HG02840 (cell line): ENCODE results near the gene GPR158.
"Not testable (repeated sequence)": the region's sequence is repeated elsewhere in the genome, so short reads cannot be mapped to it uniquely, and the experiment has no call there.

Source experiments
- ATAC-seq: cut with Tn5 transposase; IDR thresholded peaks from one replicate; pipeline ENCODE4 v1.9.1; 2021; ENCODE audit warnings: mild to moderate bottlenecking, moderate library complexity, moderate number of reproducible peaks; ENCODE audit not compliant: unreplicated experiment, low FRiP score

Gene GPR158, protein sequence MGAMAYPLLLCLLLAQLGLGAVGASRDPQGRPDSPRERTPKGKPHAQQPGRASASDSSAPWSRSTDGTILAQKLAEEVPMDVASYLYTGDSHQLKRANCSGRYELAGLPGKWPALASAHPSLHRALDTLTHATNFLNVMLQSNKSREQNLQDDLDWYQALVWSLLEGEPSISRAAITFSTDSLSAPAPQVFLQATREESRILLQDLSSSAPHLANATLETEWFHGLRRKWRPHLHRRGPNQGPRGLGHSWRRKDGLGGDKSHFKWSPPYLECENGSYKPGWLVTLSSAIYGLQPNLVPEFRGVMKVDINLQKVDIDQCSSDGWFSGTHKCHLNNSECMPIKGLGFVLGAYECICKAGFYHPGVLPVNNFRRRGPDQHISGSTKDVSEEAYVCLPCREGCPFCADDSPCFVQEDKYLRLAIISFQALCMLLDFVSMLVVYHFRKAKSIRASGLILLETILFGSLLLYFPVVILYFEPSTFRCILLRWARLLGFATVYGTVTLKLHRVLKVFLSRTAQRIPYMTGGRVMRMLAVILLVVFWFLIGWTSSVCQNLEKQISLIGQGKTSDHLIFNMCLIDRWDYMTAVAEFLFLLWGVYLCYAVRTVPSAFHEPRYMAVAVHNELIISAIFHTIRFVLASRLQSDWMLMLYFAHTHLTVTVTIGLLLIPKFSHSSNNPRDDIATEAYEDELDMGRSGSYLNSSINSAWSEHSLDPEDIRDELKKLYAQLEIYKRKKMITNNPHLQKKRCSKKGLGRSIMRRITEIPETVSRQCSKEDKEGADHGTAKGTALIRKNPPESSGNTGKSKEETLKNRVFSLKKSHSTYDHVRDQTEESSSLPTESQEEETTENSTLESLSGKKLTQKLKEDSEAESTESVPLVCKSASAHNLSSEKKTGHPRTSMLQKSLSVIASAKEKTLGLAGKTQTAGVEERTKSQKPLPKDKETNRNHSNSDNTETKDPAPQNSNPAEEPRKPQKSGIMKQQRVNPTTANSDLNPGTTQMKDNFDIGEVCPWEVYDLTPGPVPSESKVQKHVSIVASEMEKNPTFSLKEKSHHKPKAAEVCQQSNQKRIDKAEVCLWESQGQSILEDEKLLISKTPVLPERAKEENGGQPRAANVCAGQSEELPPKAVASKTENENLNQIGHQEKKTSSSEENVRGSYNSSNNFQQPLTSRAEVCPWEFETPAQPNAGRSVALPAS (N-terminal part only)

DNA sequence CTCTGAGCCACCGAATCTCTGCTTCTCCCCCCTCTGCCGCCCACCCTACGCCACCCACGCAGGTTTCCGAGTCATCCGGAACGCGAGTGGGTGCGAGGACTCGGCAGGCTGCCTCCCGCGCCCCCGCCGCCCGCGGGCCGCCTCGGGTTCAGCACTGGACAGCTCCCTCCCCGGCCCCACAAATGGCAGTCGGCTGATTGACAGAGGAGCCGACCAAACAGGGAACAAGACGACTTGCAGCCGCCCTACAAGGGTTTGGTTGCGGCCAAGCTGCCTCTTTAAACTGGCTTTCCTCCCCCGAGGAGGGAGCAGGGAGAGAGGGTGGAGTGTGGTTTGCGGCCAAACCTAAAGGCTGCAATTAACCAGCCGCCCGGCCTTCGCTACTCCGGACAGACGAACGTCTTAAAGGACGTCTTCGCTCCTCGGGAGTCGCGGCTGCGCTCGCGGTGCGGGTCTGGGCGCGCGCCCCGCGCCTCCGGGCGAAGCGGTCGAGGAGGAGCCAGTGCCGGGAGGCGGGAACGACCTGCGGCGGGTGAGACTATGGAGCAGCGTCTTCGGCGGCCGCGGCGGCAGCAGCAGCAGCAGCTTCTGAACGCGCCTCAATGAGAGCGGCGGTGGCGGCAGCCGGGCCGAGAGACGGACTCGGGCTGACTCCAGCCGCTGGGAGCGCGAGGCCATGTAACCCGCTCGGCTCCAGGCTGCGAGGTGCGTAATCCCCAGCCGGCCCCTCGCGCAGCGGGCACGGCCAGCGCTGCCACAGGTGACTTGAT lies at the start of gene GPR158:
GPR158 (plus strand) TSS at position 541 of the 770 bp plus-strand sequence. CDS start 420 bp downstream, outside the sequence.
- no peak for ATAC-seq

DNA sequence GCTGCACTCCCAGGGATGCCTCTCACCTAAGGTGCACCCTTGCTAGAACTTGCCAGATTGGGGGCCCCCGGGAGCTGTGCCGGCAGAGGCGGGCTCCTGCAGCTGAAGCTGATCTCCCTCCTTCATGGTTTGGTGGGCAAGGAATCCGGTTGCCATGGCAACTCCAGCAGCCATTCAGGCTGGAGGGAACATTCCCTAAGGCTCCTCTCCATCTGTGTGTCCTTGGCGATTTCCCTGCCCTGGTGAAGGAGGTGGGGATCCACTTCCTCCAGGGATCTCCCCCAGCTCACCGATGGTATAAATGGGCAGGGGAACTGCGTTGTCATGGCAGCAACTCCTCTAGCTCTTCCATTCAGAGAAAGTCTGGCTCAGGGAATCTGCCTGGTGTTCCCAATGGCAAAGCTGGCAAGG lies 49.6 kb upstream of the GPR158 start:
- no peak for ATAC-seq

DNA sequence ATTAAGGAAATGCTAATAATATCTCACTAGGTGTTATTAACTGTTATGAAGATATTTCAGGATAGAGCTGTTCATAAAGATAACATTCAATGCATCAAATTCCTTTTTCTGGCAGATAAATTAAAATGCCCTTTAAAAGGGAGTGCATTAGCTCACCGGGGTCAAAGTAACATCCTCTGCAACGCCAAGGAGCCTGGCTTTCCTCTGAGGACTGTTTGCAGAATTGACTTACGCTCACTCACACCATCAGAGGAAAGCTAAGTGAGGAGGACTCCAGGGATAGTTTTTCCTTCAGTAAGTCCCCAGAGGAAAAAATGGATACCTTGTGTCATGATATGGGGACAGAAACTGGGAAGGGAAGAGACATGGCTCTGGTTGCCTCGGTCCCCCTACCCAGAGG lies 45.2 kb upstream of the GPR158 start:
- no peak for ATAC-seq

DNA sequence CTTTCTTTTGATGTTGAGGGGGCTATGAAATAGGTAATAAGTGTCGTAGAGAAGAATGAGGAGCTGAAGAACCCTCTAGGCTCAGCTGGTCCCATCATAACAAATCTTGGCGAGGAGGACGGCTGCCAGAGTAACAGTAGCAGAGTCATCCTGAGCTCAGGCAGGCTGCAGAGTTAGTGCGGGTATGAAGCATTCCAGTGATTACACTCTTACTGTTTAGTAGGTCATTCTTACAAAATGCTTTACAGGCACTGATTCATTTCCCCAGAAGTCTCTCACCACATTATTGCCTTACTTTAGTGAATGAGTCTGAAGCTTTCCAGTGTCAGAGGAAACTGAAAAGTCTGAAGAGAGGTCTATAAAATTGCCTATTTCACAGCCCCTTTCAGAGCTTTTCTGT lies 43.9 kb upstream of the GPR158 start:
- ATAC-seq = no peak

DNA sequence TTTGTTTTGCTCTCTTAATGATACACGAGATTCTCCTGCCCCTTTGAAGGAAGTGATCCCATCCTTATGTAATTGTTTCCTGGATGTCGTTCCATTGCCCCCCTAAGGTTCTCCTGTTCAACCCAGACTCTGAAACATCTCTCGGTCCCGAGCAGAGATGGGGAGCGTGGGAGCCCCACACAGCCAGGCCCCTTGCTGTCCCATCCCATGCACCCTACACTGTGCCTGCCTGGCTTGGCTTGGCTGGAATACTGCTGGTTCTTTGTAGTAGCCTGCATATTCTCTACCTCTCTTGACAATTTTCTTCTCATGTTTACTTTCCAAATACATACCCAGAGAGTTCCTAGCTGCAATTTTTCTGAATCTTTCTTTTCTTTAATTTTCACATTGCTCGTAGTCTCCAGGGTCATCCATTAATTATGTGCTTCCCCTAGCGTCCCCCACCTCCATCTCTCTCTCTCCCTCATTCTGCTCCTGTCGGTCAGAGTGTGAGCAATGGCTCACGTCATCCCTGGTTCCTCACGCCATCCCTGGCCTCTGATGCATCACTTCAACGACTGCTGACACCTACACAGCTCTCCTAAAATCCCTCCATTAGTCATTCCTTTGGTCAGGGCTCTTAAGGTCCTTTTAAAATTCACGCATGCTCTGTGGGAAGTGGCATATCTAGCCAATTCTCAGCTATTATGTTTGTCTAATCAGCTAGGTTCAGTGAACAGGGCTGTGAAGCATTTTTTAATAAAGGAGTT lies 32.5 kb upstream of the GPR158 start:
- no peak for ATAC-seq

DNA sequence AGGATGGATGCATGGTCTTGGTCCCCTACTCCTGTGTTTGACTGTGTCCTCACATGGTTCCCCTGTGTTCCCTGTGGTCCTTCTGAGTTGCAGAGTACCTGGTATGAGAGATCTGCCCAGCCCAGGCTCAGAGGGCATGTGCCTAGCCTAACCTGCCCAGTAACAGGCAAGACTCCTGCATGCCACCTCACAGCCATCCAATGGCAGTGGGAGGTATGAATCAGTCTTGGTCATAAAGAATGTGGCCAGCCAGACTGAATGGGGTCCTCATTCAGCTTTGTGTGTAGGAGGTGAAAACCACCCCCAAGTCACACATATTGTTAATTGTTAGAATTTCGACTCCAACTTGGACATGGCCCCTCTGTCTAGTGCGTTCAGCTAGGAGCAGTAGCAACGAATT lies 17.2 kb upstream of the GPR158 start:
- ATAC-seq = no peak

DNA sequence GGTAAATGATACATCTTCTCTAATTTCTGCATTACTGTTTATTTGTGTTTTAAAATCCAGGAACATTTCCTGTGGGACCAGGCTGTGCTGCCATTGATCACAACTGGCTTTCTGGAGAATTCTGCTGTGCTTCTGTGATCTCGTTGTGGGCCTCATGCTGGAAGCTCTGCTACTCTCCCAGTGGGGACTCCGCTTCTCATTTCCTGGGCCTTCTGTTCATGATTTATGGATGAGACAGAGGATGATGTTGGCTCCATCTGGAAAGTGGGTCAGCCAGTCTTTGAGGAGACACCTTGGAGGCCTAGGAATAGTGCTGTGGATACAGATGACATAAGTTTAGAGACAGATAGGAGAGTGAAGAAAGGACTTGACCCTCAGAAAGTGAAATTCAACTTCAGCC lies 15.2 kb upstream of the GPR158 start:
- ATAC-seq = no peak

DNA sequence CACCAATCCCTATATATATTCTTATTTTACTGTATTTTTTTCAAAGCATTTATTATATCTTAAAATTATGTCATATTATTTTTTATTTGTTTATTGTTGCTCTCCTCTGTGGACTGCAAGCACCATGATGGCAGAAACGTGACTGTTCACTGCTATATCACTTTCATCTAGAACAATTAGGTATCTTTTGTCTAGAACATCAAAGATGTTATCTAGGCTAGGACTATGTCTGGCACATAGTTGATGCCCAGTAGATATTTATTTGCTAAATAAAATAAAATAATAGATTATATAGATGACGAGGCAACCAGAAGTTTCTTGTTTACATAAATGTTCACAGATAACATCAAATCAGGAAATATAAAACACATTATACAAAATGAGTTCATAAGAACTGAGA lies 12.4 kb upstream of the GPR158 start:
- no peak for ATAC-seq

DNA sequence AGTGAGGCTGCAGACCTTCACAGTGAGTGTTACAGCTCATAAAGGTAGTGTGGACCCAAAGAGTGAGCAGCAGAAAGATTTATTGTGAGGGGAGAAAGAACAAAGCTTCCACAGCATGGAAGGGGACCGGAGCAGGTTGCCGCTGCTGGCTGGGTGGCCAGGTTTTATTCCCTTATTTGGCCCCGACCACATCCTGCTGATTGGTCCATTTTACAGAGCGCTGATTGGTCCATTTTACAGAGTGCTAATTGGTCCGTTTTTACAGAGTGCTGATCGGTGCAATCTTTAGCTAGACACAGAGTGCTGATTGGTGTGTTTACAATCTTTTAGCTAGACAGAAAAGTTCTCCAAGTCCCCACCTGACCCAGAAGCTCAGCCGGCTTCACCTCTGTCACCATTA lies 11.3 kb upstream of the GPR158 start:
- not testable (repeated sequence) for ATAC-seq

DNA sequence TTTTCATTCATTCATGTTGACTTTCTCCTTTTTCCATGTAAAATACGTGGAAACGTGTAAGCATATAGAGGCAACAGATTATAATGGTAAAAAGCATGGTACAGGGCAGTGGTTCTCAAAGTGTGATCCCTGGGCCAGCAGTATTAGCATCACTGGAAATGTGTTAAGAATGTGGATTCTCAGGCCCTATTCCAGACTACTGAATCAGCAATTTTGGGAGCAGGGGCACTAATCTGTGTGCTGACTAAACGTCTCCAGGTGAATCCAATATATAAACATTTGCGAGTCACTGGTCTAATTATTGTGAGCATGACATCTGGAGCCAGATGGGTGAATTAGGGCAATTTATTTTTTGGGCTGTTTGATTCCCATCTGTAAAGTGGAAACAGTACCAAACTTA lies 5.1 kb upstream of the GPR158 start:
- ATAC-seq = no peak

DNA sequence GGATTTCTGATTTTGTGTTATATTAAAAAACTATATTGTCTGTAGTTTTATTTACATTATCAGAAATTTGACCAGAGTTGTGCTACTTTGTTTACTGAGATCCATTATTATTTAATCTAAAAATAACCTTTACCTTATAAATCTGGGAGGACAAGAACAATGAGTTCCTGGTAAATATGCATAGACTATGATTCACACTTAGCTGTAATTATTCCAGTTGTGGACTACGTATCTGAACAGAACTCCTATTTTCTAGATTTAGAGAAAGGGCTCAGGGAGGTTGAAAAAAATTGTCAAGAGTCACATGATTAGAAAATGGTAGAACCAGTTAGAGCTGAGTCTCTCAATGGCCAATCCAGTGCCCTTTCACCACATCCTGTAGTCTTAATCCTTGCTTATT lies 4.2 kb upstream of the GPR158 start:
- ATAC-seq = no peak

DNA sequence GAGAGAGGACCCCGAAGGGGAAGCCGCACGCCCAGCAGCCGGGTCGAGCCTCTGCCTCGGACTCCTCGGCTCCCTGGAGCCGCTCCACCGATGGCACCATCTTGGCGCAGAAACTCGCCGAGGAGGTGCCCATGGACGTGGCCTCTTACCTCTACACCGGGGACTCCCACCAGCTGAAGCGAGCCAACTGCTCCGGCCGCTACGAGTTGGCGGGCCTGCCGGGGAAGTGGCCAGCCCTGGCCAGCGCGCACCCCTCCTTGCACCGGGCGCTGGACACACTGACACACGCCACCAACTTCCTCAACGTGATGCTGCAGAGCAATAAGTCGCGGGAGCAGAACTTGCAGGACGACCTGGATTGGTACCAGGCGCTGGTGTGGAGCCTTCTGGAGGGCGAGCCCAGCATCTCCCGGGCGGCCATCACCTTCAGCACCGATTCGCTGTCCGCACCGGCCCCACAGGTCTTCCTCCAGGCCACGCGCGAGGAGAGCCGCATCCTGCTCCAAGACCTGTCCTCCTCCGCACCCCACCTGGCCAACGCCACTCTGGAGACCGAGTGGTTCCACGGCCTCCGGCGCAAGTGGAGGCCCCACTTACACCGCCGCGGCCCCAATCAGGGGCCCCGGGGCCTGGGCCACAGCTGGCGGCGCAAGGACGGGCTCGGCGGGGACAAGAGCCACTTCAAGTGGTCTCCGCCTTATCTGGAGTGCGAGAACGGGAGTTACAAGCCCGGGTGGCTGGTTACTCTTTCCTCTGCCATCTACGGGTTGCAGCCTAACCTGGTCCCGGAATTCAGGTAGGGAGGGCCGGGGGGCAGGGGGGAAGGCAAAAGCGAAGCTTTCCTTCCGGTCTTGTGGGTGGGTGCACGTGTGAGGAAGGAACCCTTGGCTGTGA lies 973 bp downstream of the GPR158 start:
- ATAC-seq = no peak

DNA sequence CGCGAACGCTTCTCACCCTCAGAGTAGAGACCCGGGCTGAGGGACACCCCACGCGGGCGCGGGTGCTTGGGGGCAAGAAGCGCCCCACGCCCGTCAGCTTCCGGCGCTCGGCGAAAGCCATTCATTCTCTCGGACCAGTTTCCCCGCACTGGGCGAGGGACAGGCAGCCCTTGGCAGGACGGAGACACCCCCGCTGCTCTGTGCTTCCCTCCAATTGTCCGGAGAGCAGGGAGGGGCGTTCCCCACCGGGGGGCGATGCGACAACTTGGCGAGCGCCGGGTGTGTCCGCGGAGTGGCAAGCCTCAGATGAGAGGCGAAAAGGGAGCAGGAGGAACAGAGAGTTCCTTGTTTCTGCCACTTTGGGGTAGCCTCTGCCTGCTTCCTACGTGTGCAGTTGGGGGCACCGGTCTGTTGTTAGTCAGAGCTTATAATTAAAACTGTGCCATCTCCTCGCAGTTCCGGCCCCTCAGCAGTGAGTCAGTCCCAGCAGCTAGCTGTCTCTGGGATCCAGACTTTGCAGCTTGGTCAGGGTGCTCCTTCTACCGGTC lies 1.7 kb downstream of the GPR158 start:
- ATAC-seq = no peak

DNA sequence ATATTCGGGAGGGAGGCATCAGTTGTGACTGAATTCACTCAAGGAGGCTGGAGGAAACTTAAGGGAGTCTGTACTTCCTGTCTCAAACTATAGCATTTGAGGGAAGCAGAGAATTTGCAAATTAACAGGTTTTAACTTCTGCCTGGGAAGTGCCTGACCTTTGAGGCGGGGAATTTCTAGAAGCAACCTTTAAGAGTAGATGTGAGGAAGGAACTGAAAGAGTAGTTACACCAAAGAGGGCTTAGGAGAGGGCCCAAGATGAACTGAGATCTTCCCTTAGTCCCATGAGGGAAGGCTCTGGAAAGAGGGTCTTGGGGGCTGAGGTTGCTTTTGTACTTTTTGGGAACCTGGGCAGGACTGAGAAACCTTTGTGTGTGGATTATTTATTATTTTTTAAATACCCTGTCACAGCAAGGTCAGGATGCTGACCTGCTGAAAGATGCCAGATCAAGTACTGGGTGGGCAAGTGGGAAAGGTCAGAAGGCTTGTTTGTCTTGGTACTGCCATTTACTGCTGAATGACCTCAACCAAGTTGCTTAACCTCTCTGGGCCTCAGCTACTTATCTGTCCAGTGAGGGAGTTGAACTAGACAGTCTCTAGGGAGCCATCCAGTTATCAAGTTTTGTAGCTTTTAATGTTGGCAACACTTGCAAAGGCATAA lies 2.4 kb downstream of the GPR158 start:
- ATAC-seq = no peak

DNA sequence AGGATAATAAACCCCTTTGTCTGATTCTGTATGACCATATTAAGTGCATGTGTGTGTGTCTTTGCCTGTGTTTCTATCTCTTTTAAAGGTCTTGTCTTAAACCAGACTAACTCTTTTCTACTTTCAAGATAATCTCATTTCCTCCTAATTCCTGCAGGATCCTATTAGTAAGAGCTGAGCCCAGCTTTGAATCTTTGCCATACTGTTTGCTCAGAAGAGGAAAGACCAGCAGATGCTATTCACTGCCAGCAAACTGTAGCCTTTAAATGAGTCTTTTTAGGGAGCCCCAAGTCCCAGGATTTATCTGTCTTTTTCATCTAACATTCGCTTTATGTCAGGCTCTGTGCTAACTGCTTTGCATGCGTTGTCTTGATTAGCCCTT lies 2.9 kb downstream of the GPR158 start:
- no peak for ATAC-seq

DNA sequence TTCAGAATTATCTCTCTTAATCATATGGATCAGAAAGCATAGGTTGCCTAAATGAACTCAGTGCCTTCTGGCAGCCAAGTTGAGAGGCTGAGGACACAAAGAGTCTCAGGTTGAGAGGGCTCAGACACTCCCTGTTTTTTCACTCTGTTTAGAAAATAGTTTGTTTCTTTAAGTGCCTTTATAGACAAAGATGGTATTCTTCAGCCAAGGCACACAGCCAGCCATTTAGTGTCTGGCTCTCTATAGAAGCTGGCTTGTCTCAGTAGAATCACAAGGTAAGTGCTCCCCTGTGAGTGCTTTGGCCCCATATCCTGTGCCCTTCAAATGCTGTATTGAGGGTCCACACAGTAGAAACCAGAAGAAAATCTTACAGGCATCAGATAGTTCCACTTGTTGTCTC lies 3.6 kb downstream of the GPR158 start:
- no peak for ATAC-seq

DNA sequence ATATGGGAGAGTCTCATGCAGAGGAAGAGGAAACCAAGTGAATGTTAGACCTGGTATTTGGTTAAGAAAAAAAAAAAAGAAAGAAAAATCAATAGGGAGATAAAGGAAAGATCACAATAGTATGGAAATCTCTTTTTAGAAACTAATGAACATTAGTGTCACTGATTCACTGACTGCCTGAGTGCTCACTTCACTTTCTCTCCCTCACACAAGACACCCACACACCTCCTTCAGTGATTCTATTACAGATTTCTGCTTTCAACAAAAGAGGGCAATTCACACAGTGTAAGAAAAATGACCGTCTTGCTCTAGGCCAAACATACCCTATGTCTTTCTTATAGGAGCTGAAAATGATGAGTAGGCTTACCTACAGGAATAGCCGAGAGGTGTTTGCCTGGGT lies 6.0 kb downstream of the GPR158 start:
- no peak for ATAC-seq

DNA sequence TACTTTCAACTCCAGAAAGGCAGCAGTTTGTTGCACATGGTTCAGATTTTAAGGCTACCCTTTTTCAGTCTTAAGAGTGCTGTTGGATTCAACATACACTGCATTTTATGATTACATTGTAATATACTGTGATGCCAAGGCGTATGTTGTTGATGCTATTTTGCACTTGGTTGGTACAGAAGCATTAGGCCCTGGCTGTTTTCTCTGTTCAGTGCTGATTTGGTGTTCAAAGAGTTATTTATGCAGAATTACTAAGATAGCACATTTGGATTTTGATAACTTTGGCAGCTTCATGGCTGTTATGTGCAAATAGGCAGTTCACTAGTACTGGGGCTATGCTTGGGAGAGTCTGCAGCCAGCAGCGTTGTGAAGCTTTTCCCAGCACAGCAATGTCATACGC lies 7.8 kb downstream of the GPR158 start:
- no peak for ATAC-seq
